ENCODE data around the gene FRMD8.

FRMD8 gene

GRCh38 chr11:65425105-65425970, 38.9 kb downstream of the FRMD8 start:
- peak; percentile 95 for DNase-seq (ENCODE audit: low spot score)

DNA sequence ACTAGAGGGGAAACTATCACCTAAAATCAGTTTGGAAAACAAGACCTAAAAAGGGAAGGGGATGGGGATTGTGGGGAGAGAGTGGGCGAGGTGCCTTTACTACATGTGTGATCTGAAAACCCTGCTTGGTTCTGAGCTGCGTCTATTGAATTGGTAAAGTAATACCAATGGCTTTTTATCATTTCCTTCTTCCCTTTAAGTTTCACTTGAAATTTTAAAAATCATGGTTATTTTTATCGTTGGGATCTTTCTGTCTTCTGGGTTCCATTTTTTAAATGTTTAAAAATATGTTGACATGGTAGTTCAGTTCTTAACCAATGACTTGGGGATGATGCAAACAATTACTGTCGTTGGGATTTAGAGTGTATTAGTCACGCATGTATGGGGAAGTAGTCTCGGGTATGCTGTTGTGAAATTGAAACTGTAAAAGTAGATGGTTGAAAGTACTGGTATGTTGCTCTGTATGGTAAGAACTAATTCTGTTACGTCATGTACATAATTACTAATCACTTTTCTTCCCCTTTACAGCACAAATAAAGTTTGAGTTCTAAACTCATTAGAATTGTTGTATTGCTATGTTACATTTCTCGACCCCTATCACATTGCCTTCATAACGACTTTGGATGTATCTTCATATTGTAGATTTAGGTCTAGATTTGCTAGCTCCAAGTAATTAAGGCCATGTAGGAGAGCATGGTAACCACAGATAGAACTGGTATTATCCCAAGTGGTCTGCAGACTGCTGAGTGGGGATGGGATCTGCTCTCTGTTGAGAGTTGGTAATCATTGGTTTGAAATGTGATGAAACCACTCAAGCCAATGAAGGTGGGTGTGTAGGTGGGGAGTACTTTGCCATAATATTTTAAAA, 39.8 kb downstream of the FRMD8 start:
- DNase-seq (ENCODE audit: low spot score), result peak; percentile 90

DNA sequence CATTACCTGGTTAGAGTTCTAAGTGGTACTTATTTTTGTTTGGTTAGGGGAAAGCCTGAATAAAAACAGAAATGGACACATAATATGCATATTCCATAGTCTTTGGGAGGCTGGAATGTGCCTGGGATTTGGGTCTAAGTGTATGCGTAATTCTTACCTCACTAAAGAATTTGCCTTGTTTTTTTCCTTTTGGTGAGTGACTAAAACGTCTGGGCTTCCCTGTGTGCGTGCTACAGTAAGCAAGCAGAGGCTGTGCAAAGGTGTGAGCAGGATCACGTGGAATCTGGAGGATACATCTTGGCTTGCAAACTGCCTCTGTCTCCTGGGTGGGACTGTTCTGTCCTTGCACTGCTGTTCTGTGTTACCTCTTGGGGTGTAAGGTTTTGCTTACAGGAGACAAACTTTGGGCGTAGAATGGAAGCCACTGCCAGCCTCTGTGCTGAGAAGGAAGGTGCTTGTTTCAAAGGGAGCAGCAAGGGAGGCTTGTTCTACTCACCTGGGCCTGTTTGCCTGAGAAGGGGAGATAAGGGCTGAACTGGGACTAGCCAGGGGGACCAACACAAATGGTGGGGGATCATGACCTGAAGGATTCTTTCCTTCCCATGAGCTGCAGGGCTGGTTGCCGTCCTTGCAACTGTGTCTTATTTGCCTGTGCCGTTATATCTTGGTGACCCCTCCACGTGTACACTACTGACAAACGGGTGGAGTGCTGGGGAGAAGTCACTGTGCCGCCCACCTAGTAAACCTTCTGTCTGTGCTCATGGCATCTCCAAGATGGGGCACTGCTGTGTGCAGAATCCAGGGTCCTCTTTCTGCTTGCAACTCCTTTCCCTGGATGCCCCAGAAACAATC, 40.6 kb downstream of the FRMD8 start:
- DNase-seq (ENCODE audit: low spot score), result peak; percentile 47

- DNase-seq (ENCODE audit: low spot score), result peak; percentile 66
These were observed 41.5 kb downstream of the FRMD8 start for GRCh38 chr11:65427691-65428577.

GRCh38 chr11:65428578-65429067, 42.2 kb downstream of the FRMD8 start:
- no peak for DNase-seq (ENCODE audit: low spot score)

GRCh38 chr11:65429068-65429681, 42.7 kb downstream of the FRMD8 start:
- DNase-seq (ENCODE audit: low spot score), result peak; percentile 28

- peak; percentile 59 for DNase-seq (ENCODE audit: low spot score)
These were observed 43.4 kb downstream of the FRMD8 start for GRCh38 chr11:65429724-65430405.

- DNase-seq (ENCODE audit: low spot score), result peak; percentile 43
These were observed 44.2 kb downstream of the FRMD8 start for GRCh38 chr11:65430406-65431217.

- DNase-seq (ENCODE audit: low spot score), result peak; percentile 43
These were observed 45.1 kb downstream of the FRMD8 start for GRCh38 chr11:65431451-65432099.

DNA sequence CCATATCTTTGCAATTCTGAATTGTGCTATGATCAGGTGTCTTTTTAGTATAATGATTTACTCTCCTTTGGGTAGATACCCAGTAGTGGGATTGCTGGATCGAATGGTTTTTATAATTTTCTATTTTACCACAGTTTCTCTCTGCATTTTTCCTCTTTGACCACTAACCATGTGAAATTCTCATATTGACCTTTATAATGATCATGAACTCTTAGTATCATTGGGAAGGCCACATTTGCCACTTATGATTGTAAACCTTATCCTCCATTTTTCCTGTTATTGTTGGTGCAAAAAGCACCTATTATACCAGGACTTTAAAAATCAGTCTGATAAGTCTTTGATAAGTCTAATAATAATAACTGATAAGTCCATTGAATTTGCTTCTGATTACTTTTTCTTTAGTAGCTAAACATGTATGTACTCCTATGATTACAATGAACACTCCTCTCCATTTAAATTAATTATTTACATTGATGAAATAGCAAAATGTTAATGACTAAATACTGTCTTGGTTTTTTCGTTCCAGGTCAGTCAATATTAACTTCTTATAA, 45.7 kb downstream of the FRMD8 start:
- no peak for DNase-seq (ENCODE audit: low spot score)

DNA sequence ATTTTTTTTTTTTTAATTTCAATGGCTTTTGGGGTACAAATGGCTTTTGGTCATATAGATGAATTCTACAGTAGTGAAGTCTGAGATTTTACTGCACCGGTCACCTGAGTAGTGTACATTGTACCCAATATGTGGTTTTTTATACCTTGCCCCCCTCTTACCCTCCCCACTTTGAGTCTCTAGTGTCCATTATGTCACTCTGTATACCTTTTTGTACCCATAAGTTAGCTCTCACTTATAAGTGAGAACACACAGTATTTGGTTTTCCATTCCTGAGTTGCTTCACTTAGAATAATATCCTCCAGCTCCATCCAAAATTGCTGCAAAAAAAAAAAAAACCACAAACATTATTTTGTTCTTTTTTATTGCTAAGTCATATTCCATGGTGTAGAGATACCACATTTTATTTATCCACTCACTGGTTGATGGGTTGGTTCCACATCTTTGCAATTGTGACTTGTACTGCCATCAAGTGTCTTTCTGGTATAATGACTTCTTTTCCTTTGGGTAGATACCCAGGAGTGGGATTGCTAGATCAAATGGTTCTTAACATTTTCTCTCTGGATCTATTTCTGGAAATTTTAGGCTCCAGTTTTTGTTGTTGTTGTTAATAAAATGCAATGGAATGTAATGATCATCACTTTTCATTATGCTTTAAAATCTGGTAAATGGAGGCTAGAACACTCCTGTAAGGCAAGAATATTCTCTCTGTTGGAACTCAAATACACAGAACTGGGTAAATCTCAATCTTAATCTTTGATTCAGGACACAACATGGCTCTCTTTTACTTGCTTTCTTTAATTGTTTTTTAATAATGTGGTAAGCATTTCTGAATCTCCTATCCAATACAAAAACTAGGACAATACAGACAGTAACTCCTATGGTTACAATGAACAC, 46.5 kb downstream of the FRMD8 start:
- DNase-seq (ENCODE audit: low spot score), result peak; percentile 47

GRCh38 chr11:65433657-65434056, 47.2 kb downstream of the FRMD8 start:
- DNase-seq (ENCODE audit: low spot score), result no peak

- DNase-seq (ENCODE audit: low spot score), result no peak
These were observed 47.7 kb downstream of the FRMD8 start for GRCh38 chr11:65434057-65434666.

DNA sequence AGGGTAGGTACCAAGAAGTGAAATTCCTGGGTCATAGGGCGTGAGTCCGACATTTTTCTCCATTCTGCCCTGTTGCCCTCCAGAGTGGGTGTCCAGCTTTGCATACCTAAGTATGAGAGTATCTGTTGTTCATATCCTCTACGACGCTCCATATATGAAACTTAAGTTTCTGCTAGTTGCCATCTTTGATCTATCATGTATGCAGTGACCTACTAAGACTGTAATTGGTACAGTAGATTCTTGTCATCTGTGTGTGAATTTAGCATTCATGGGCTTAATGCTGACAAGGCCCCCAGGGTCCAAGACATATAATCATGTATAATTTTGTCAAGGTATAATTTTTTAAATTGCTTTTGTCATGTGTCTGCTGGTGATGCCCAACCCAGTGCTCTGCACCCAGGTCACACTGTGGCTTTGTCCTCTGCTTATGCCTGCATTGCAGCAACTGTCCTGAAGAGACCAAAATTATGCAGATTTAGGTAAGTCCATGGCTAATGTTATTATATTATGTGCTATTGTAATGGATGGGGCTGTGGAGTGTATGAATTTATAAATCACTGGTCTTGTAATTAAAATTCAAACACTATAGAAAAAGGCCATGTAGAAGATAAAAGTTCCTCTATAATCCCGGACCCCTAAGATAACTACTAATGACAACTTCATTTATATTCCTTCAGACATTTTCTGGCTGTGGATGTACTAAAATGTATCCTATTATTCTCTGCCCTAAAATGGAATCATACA, 48.4 kb downstream of the FRMD8 start:
- no peak for DNase-seq (ENCODE audit: low spot score)

DNA sequence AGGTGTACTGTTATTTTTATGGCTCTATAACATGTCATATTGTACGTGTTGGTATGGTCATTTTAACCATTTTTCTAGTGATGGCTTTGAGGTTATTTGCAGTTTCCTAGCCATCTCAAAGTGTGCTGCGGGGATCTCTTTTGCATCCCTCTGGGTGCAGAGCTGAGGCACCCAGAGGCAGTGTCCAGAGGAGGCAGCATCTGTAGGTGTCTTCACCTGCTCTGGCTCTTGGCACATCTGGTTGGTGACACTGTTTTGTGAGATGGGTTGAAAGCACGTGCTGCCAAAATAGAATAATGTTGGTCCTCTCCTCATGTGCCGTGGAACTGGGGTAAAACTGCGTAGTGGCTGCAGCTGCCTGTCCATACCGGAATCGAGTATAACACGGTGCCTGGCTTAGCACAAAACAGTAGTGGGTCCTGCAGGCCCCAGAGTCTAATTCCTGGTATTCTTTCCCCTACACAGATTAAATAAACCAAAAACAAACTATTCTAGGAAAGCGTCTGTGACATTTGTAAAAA, 49.0 kb downstream of the FRMD8 start:
- no peak for DNase-seq (ENCODE audit: low spot score)

- DNase-seq (ENCODE audit: low spot score), result no peak
These were observed 49.6 kb downstream of the FRMD8 start for GRCh38 chr11:65435981-65436411.

Measured in activated CD4-positive, alpha-beta T cell treated with anti-CD3 and anti-CD28 coated beads, Interleukin-2, Interleukin-4, amounts not matched to agents 100 ng/mL and 50 ng/mL, durations not matched to agents 16 hours and 8 hours (primary cell).